ENCODE data around the gene CORO7.

- TF ChIP-seq CTCF (IDR thresholded peaks at IDR 0.05 in 8 of 11, conservative IDR thresholded peaks at IDR 0.05 in 3 of 11) (peak; percentile 85 to 98 (median 95)), POLR2A (IDR thresholded peaks at IDR 0.05) (no peak)
These were observed 86.0 kb downstream of the CORO7 start for GRCh38 chr16:4330277-4330874.
